BLaER1 treated with 17β-estradiol and CSF1 and Interleukin-3, amounts not matched to agents 10 nM and 100 nM (cell line): ENCODE results near the gene PROM1.

Experiments
- H3K27ac ChIP-seq, 11 experiments: shearing (Covaris generic); formaldehyde crosslinking; 2 replicates each; pipeline ENCODE4 v1.8.1; 2022
- H3K27me3 ChIP-seq, 11 experiments: shearing (Covaris generic); formaldehyde crosslinking; 2 replicates each; pipeline ENCODE4 v1.8.1; 2022
- H3K36me3 ChIP-seq, 11 experiments: shearing (Covaris generic); formaldehyde crosslinking; 2 replicates each; pipeline ENCODE4 v1.8.1; 2022
- H3K4me1 ChIP-seq, 10 experiments: shearing (Covaris generic); formaldehyde crosslinking; 2 replicates each; pipeline ENCODE4 v1.8.1; 2022
- H3K4me2 ChIP-seq, 11 experiments: shearing (Covaris generic); formaldehyde crosslinking; 2 replicates each; pipeline ENCODE4 v1.8.1; 2022
- H3K4me3 ChIP-seq, 10 experiments: shearing (Covaris generic); formaldehyde crosslinking; 2 replicates each; pipeline ENCODE4 v1.8.1; 2022
- H3K9ac ChIP-seq, 11 experiments: shearing (Covaris generic); formaldehyde crosslinking; 2 replicates each; pipeline ENCODE4 v1.8.1; 2022
- H3K9me3 ChIP-seq, 11 experiments: shearing (Covaris generic); formaldehyde crosslinking; replicated peaks in 1 of 11; 2 replicates each; pipeline ENCODE4 v1.8.1; 2022
- H4K20me1 ChIP-seq, 11 experiments: shearing (Covaris generic); formaldehyde crosslinking; 2 replicates each; pipeline ENCODE4 v1.8.1; 2022
- Cebpa-rat ChIP-seq, 11 experiments: shearing (Covaris generic); IDR thresholded peaks; 2 replicates each; pipeline ENCODE4 v1.8.1; 2022

PROM1 gene

GRCh38 chr4:16018061-16018676, 65.7 kb downstream of the PROM1 start:
- H3K27ac ChIP-seq: no peak overlapping the region
- H3K27me3 ChIP-seq: no peaks in the 10 kb centered on the region
- no peaks in the 10 kb centered on the region for H3K9me3 ChIP-seq
- no peaks in the 10 kb centered on the region for H3K36me3 ChIP-seq
- H3K4me3 ChIP-seq: no peak overlapping the region
- H3K4me1 ChIP-seq: peaks cover 0 to 7% (median 0%) of the 10 kb centered on the region in 10 experiments; a peak in 4 of 20 replicates
- no peak overlapping the region for H3K9ac ChIP-seq
- H3K4me2 ChIP-seq: 0 out of 22 replicates have a peak overlapping the region, but pooled peaks of 1 of the 11 experiments have one; percentile 28
- no peaks in the 10 kb centered on the region for H4K20me1 ChIP-seq
- no peak for TF ChIP-seq Cebpa-rat (IDR thresholded peaks at IDR 0.05)

- Histone ChIP-seq H3K27me3 (no peaks in the 10 kb centered on the region), H3K4me1 (peaks cover 0 to 7% (median 0%) of the 10 kb centered on the region in 10 experiments; a peak in 4 of 20 replicates)
- no peak for TF ChIP-seq Cebpa-rat (IDR thresholded peaks at IDR 0.05)
Measured at GRCh38 chr4:16016536-16016935, 67.3 kb downstream of the PROM1 start.

GRCh38 chr4:16011173-16011572, 72.7 kb downstream of the PROM1 start:
- Histone ChIP-seq H3K36me3 (no peaks in the 10 kb centered on the region), H3K27ac (no peak overlapping the region), H3K9me3 (no peaks in the 10 kb centered on the region), H3K9ac (no peak overlapping the region), H3K4me3 (no peak overlapping the region), H3K27me3 (no peaks in the 10 kb centered on the region), H4K20me1 (no peaks in the 10 kb centered on the region), H3K4me2 (no peak overlapping the region), H3K4me1 (peaks cover 0 to 5% (median 0%) of the 10 kb centered on the region in 10 experiments; a peak in 1 of 20 replicates)
- no peak for TF ChIP-seq Cebpa-rat (IDR thresholded peaks at IDR 0.05)

More at GRCh38 chr4:16016536-16016935, 67.3 kb downstream of the PROM1 start:
- Histone ChIP-seq H3K36me3 (no peaks in the 10 kb centered on the region), H3K9me3 (no peaks in the 10 kb centered on the region), H3K9ac (no peak overlapping the region), H3K27ac (no peak overlapping the region), H3K4me2 (no peak overlapping the region), H3K4me3 (no peak overlapping the region), H4K20me1 (no peaks in the 10 kb centered on the region)

- no peak overlapping the region for H3K4me3 ChIP-seq
- H3K4me1 ChIP-seq: peaks cover 0 to 11% (median 7%) of the 10 kb centered on the region in 10 experiments; a peak in 11 of 20 replicates
- no peak overlapping the region for H3K9ac ChIP-seq
- TF ChIP-seq Cebpa-rat (IDR thresholded peaks at IDR 0.05): no peak
- H3K27ac ChIP-seq: no peak overlapping the region
- H3K9me3 ChIP-seq: no peaks in the 10 kb centered on the region
- H4K20me1 ChIP-seq: no peaks in the 10 kb centered on the region
- no peak overlapping the region for H3K4me2 ChIP-seq
- no peaks in the 10 kb centered on the region for H3K36me3 ChIP-seq
- no peaks in the 10 kb centered on the region for H3K27me3 ChIP-seq
Measured at GRCh38 chr4:16009153-16009552, 74.7 kb downstream of the PROM1 start.

- no peaks in the 10 kb centered on the region for H4K20me1 ChIP-seq
- TF ChIP-seq Cebpa-rat (IDR thresholded peaks at IDR 0.05): no peak
- H3K9me3 ChIP-seq: no peaks in the 10 kb centered on the region
- H3K27me3 ChIP-seq: no peaks in the 10 kb centered on the region
- H3K4me2 ChIP-seq: no peak overlapping the region
- H3K4me3 ChIP-seq: no peak overlapping the region
- H3K27ac ChIP-seq: no peak overlapping the region
- H3K4me1 ChIP-seq: peaks cover 0 to 9% (median 7%) of the 10 kb centered on the region in 10 experiments; a peak in 11 of 20 replicates
- H3K9ac ChIP-seq: no peak overlapping the region
- no peaks in the 10 kb centered on the region for H3K36me3 ChIP-seq
Measured at GRCh38 chr4:16007471-16008095, 76.2 kb downstream of the PROM1 start.

GRCh38 chr4:16006771-16007446, 76.9 kb downstream of the PROM1 start:
- Histone ChIP-seq H4K20me1 (no peaks in the 10 kb centered on the region), H3K9me3 (no peaks in the 10 kb centered on the region), H3K27me3 (no peaks in the 10 kb centered on the region), H3K4me3 (no peak overlapping the region), H3K4me2 (no peak overlapping the region), H3K9ac (no peak overlapping the region), H3K27ac (no peak overlapping the region), H3K4me1 (peaks cover 3 to 10% (median 7%) of the 10 kb centered on the region in 10 experiments; a peak in 16 of 20 replicates), H3K36me3 (no peaks in the 10 kb centered on the region)
- TF ChIP-seq Cebpa-rat (IDR thresholded peaks at IDR 0.05): no peak

- no peak for TF ChIP-seq Cebpa-rat (IDR thresholded peaks at IDR 0.05)
- Histone ChIP-seq H3K9me3 (no peaks in the 10 kb centered on the region), H3K27me3 (no peaks in the 10 kb centered on the region), H3K27ac (no peak overlapping the region), H3K4me1 (peaks cover 4 to 15% (median 8%) of the 10 kb centered on the region in 10 experiments; a peak in 17 of 20 replicates), H3K4me3 (no peak overlapping the region), H4K20me1 (no peaks in the 10 kb centered on the region), H3K9ac (no peak overlapping the region), H3K36me3 (no peaks in the 10 kb centered on the region), H3K4me2 (no peak overlapping the region)
Measured at GRCh38 chr4:16005676-16006075, 78.1 kb downstream of the PROM1 start.

- Histone ChIP-seq H3K9me3 (no peaks in the 10 kb centered on the region), H4K20me1 (no peaks in the 10 kb centered on the region), H3K9ac (no peak overlapping the region), H3K4me1 (peaks cover 4 to 15% (median 8%) of the 10 kb centered on the region in 10 experiments; a peak in 17 of 20 replicates), H3K36me3 (no peaks in the 10 kb centered on the region), H3K4me2 (peak overlapping the region in 4 of 11 experiments; percentile 16 to 68 (median 28); a peak in 6 of 22 replicates), H3K4me3 (no peak overlapping the region), H3K27ac (no peak overlapping the region), H3K27me3 (no peaks in the 10 kb centered on the region)
- TF ChIP-seq Cebpa-rat (IDR thresholded peaks at IDR 0.05): no peak
Measured at GRCh38 chr4:16001484-16001858, 82.4 kb downstream of the PROM1 start.

- Histone ChIP-seq H3K9me3 (no peaks in the 10 kb centered on the region), H3K9ac (no peak overlapping the region; a peak in 1 of 22 replicates), H3K4me3 (no peak overlapping the region), H4K20me1 (no peaks in the 10 kb centered on the region), H3K36me3 (no peaks in the 10 kb centered on the region), H3K27ac (no peak overlapping the region; a peak in 1 of 22 replicates), H3K4me2 (no peak overlapping the region), H3K4me1 (peaks cover 4 to 15% (median 8%) of the 10 kb centered on the region in 10 experiments; a peak in 17 of 20 replicates), H3K27me3 (no peaks in the 10 kb centered on the region)
- TF ChIP-seq Cebpa-rat (IDR thresholded peaks at IDR 0.05): no peak
Measured at GRCh38 chr4:16000708-16001483, 82.9 kb downstream of the PROM1 start.
